ENCODE results near the gene DNMT3A. TPM values are rescaled to one million over a fixed set of nuclear protein-coding genes. Genes with fewer than 3 reads are reported as not detected.

The DNMT3A gene
- total RNA-seq, 1 donor from 2014 or later = 58.1 TPM

GRCh38 chr2:25285265-25286024, 56.3 kb downstream of the DNMT3A start:
- no peak for DNase-seq (ENCODE audit: low read depth)
- FAIRE-seq = no peak
- TF ChIP-seq EZH2 (IDR thresholded peaks at IDR 0.05; ENCODE audit: insufficient read depth, low read length) (no peak), CTCF (IDR thresholded peaks at IDR 0.05; ENCODE audit: insufficient read depth, low read depth, low read length) (no peak)
- Histone ChIP-seq H3K79me2 (ENCODE audit: insufficient read depth, low read length) (no peaks in the 10 kb centered on the region), H3K9ac (ENCODE audit: low read length) (no peak overlapping the region), H3K27ac (ENCODE audit: low read depth, low read length) (no peak overlapping the region), H3K9me3 (ENCODE audit: insufficient read depth, low read depth, low read length) (no peaks in the 10 kb centered on the region), H2AFZ (ENCODE audit: low read depth, low read length) (peak overlapping the region; percentile 47), H4K20me1 (ENCODE audit: insufficient read depth, low read length) (no peaks in the 10 kb centered on the region), H3K27me3 (ENCODE audit: insufficient read depth, low read length) (no peaks in the 10 kb centered on the region), H3K36me3 (ENCODE audit: insufficient read depth, low read length) (no peaks in the 10 kb centered on the region), H3K4me3 (ENCODE audit: insufficient read depth, low read depth, low read length) (no peak overlapping the region), H3K4me1 (ENCODE audit: insufficient read depth, low read length) (peaks cover 3% of the 10 kb centered on the region), H3K4me2 (ENCODE audit: low read length) (no peak overlapping the region)
- H3K27ac Mint-ChIP-seq (ENCODE audit: unreplicated experiment) = no peak overlapping the region
- no peaks in the 10 kb centered on the region for H3K4me1 Mint-ChIP-seq (ENCODE audit: low read depth, unreplicated experiment)
- H3K4me3 Mint-ChIP-seq (ENCODE audit: unreplicated experiment) = no peak overlapping the region
- no peaks in the 10 kb centered on the region for H3K9me3 Mint-ChIP-seq (ENCODE audit: unreplicated experiment)
- peaks cover 15% of the 10 kb centered on the region for H3K36me3 Mint-ChIP-seq (ENCODE audit: low read depth, unreplicated experiment)
- H3K27me3 Mint-ChIP-seq (ENCODE audit: low read depth, unreplicated experiment) = peaks cover 4% of the 10 kb centered on the region

GRCh38 chr2:25284756-25285155, 57.0 kb downstream of the DNMT3A start:
- no peak for FAIRE-seq
- Histone ChIP-seq H4K20me1 (ENCODE audit: insufficient read depth, low read length) (no peaks in the 10 kb centered on the region), H2AFZ (ENCODE audit: low read depth, low read length) (no peak overlapping the region), H3K4me3 (ENCODE audit: insufficient read depth, low read depth, low read length) (no peak overlapping the region), H3K79me2 (ENCODE audit: insufficient read depth, low read length) (no peaks in the 10 kb centered on the region), H3K9me3 (ENCODE audit: insufficient read depth, low read depth, low read length) (no peaks in the 10 kb centered on the region), H3K27me3 (ENCODE audit: insufficient read depth, low read length) (no peaks in the 10 kb centered on the region), H3K4me2 (ENCODE audit: low read length) (no peak overlapping the region), H3K27ac (ENCODE audit: low read depth, low read length) (no peak overlapping the region), H3K9ac (ENCODE audit: low read length) (no peak overlapping the region), H3K4me1 (ENCODE audit: insufficient read depth, low read length) (peaks cover 3% of the 10 kb centered on the region), H3K36me3 (ENCODE audit: insufficient read depth, low read length) (no peaks in the 10 kb centered on the region)
- H3K4me1 Mint-ChIP-seq (ENCODE audit: low read depth, unreplicated experiment) = no peaks in the 10 kb centered on the region
- no peak for TF ChIP-seq CTCF (IDR thresholded peaks at IDR 0.05; ENCODE audit: insufficient read depth, low read depth, low read length)
- TF ChIP-seq EZH2 (IDR thresholded peaks at IDR 0.05; ENCODE audit: insufficient read depth, low read length) = no peak
- H3K27me3 Mint-ChIP-seq (ENCODE audit: low read depth, unreplicated experiment) = peaks cover 4% of the 10 kb centered on the region
- H3K27ac Mint-ChIP-seq (ENCODE audit: unreplicated experiment) = no peak overlapping the region
- peaks cover 16% of the 10 kb centered on the region for H3K36me3 Mint-ChIP-seq (ENCODE audit: low read depth, unreplicated experiment)
- H3K4me3 Mint-ChIP-seq (ENCODE audit: unreplicated experiment) = no peak overlapping the region
- H3K9me3 Mint-ChIP-seq (ENCODE audit: unreplicated experiment) = no peaks in the 10 kb centered on the region
- no peak for DNase-seq (ENCODE audit: low read depth)

GRCh38 chr2:25283921-25284320, 57.8 kb downstream of the DNMT3A start:
- H3K27ac ChIP-seq (ENCODE audit: low read depth, low read length) = no peak overlapping the region
- H3K27ac Mint-ChIP-seq (ENCODE audit: unreplicated experiment) = no peak overlapping the region
- H3K4me3 Mint-ChIP-seq (ENCODE audit: unreplicated experiment) = no peak overlapping the region
- H3K4me3 ChIP-seq (ENCODE audit: insufficient read depth, low read depth, low read length) = no peak overlapping the region
- H3K9me3 Mint-ChIP-seq (ENCODE audit: unreplicated experiment) = no peaks in the 10 kb centered on the region
- TF ChIP-seq EZH2 (IDR thresholded peaks at IDR 0.05; ENCODE audit: insufficient read depth, low read length) (no peak), CTCF (IDR thresholded peaks at IDR 0.05; ENCODE audit: insufficient read depth, low read depth, low read length) (no peak)
- FAIRE-seq (no peak), DNase-seq (ENCODE audit: low read depth) (no peak)
- peaks cover 8% of the 10 kb centered on the region for H3K4me1 ChIP-seq (ENCODE audit: insufficient read depth, low read length)
- peaks cover 19% of the 10 kb centered on the region for H3K36me3 Mint-ChIP-seq (ENCODE audit: low read depth, unreplicated experiment)
- H4K20me1 ChIP-seq (ENCODE audit: insufficient read depth, low read length) = no peaks in the 10 kb centered on the region
- H3K4me1 Mint-ChIP-seq (ENCODE audit: low read depth, unreplicated experiment) = no peaks in the 10 kb centered on the region
- H3K9ac ChIP-seq (ENCODE audit: low read length) = no peak overlapping the region
- H2AFZ ChIP-seq (ENCODE audit: low read depth, low read length) = no peak overlapping the region
- no peaks in the 10 kb centered on the region for H3K27me3 ChIP-seq (ENCODE audit: insufficient read depth, low read length)
- H3K9me3 ChIP-seq (ENCODE audit: insufficient read depth, low read depth, low read length) = no peaks in the 10 kb centered on the region
- H3K79me2 ChIP-seq (ENCODE audit: insufficient read depth, low read length) = no peaks in the 10 kb centered on the region
- no peaks in the 10 kb centered on the region for H3K36me3 ChIP-seq (ENCODE audit: insufficient read depth, low read length)
- H3K27me3 Mint-ChIP-seq (ENCODE audit: low read depth, unreplicated experiment) = peaks cover 4% of the 10 kb centered on the region
- H3K4me2 ChIP-seq (ENCODE audit: low read length) = no peak overlapping the region
